Measurements from ENCODE around the gene TFDP1.

The TFDP1 gene

GRCh38 chr13:113547238-113547971, 37.1 kb upstream of the TFDP1 start:
- Histone ChIP-seq H3K27ac (ENCODE audit: low read length) (no peak overlapping the region), H3K9ac (ENCODE audit: low read depth, low read length) (no peak overlapping the region), H4K20me1 (ENCODE audit: insufficient read depth, low read length) (peaks cover 31% of the 10 kb centered on the region), H2AFZ (ENCODE audit: low read depth, low read length) (no peak overlapping the region), H3K36me3 (ENCODE audit: insufficient read depth, low read length) (peaks cover 16% of the 10 kb centered on the region; the same call in 1 of the 2 replicates), H3K9me3 (ENCODE audit: insufficient read depth, low read length, severe bottlenecking) (no peaks in the 10 kb centered on the region), H3K4me1 (ENCODE audit: insufficient read depth, low read length) (no peaks in the 10 kb centered on the region), H3K27me3 (ENCODE audit: insufficient read depth, low read length, poor library complexity) (no peaks in the 10 kb centered on the region), H3K79me2 (ENCODE audit: insufficient read depth, low read length) (0 out of 2 replicates have a peak, but pooled peaks cover 3% of the 10 kb centered on the region), H3K4me2 (ENCODE audit: insufficient read depth, low read length) (no peak overlapping the region), H3K4me3 (ENCODE audit: low read depth in 1 of 2, low read length in 2 of 2) (no peak overlapping the region)
- TF ChIP-seq EZH2 (IDR thresholded peaks at IDR 0.05; ENCODE audit: borderline replicate concordance, low read depth, low read length, severe bottlenecking) (no peak), CTCF (IDR thresholded peaks at IDR 0.05; ENCODE audit: borderline replicate concordance, extremely low read depth, low read length, poor library complexity, severe bottlenecking) (no peak)
- DNase-seq (no peak), ATAC-seq (ENCODE audit: insufficient read depth, low read depth) (no peak)

GRCh38 chr13:113548171-113548641, 36.3 kb upstream of the TFDP1 start:
- peaks cover 31% of the 10 kb centered on the region for H4K20me1 ChIP-seq (ENCODE audit: insufficient read depth, low read length)
- peaks cover 16% of the 10 kb centered on the region; the same call in 1 of the 2 replicates for H3K36me3 ChIP-seq (ENCODE audit: insufficient read depth, low read length)
- H3K4me2 ChIP-seq (ENCODE audit: insufficient read depth, low read length), result no peak overlapping the region
- H3K79me2 ChIP-seq (ENCODE audit: insufficient read depth, low read length), result 0 out of 2 replicates have a peak, but pooled peaks cover 3% of the 10 kb centered on the region
- ATAC-seq (ENCODE audit: insufficient read depth, low read depth) (no peak), DNase-seq (no peak)
- H3K4me1 ChIP-seq (ENCODE audit: insufficient read depth, low read length), result no peaks in the 10 kb centered on the region
- H3K27me3 ChIP-seq (ENCODE audit: insufficient read depth, low read length, poor library complexity), result no peaks in the 10 kb centered on the region
- H3K9me3 ChIP-seq (ENCODE audit: insufficient read depth, low read length, severe bottlenecking), result no peaks in the 10 kb centered on the region
- H2AFZ ChIP-seq (ENCODE audit: low read depth, low read length), result no peak overlapping the region
- TF ChIP-seq CTCF (IDR thresholded peaks at IDR 0.05; ENCODE audit: borderline replicate concordance, extremely low read depth, low read length, poor library complexity, severe bottlenecking) (no peak), EZH2 (IDR thresholded peaks at IDR 0.05; ENCODE audit: borderline replicate concordance, low read depth, low read length, severe bottlenecking) (no peak)
- no peak overlapping the region for H3K27ac ChIP-seq (ENCODE audit: low read length)
- no peak overlapping the region for H3K9ac ChIP-seq (ENCODE audit: low read depth, low read length)
- no peak overlapping the region for H3K4me3 ChIP-seq (ENCODE audit: low read depth in 1 of 2, low read length in 2 of 2)

- Histone ChIP-seq H3K9me3 (ENCODE audit: insufficient read depth, low read length, severe bottlenecking) (no peaks in the 10 kb centered on the region), H3K79me2 (ENCODE audit: insufficient read depth, low read length) (0 out of 2 replicates have a peak, but pooled peaks cover 2% of the 10 kb centered on the region), H2AFZ (ENCODE audit: low read depth, low read length) (no peak overlapping the region), H3K27ac (ENCODE audit: low read length) (no peak overlapping the region), H3K9ac (ENCODE audit: low read depth, low read length) (no peak overlapping the region), H3K4me1 (ENCODE audit: insufficient read depth, low read length) (no peaks in the 10 kb centered on the region), H3K4me2 (ENCODE audit: insufficient read depth, low read length) (no peak overlapping the region), H3K27me3 (ENCODE audit: insufficient read depth, low read length, poor library complexity) (no peaks in the 10 kb centered on the region), H3K36me3 (ENCODE audit: insufficient read depth, low read length) (peaks cover 15% of the 10 kb centered on the region; the same call in 1 of the 2 replicates), H3K4me3 (ENCODE audit: low read depth in 1 of 2, low read length in 2 of 2) (no peak overlapping the region), H4K20me1 (ENCODE audit: insufficient read depth, low read length) (peaks cover 31% of the 10 kb centered on the region)
- ATAC-seq (ENCODE audit: insufficient read depth, low read depth) (no peak), DNase-seq (no peak)
- TF ChIP-seq EZH2 (IDR thresholded peaks at IDR 0.05; ENCODE audit: borderline replicate concordance, low read depth, low read length, severe bottlenecking) (no peak), CTCF (IDR thresholded peaks at IDR 0.05; ENCODE audit: borderline replicate concordance, extremely low read depth, low read length, poor library complexity, severe bottlenecking) (no peak)
Observed at GRCh38 chr13:113548778-113549621, 35.6 kb upstream of the TFDP1 start.
